CD14-positive monocyte (primary cell): ENCODE measurements around the gene MPND. TPM values are rescaled to one million over a fixed set of nuclear protein-coding genes. Genes with fewer than 3 reads are reported as not detected.

Experiments used
- DNase-seq, 3 donors: peaks; one replicate each; pipeline ENCODE4 v3.0.0-alpha.2; 2011 to 2022
- H2AFZ ChIP-seq: 2 replicates; pipeline ENCODE4 v1.6.0; 2012; ENCODE audit warnings: mild to moderate bottlenecking, low read depth, low read length, inconsistent platforms; ENCODE audit not compliant: insufficient read depth, poor library complexity, severe bottlenecking
- H3K27ac ChIP-seq, 2 donors: 1 replicate in 1 of 2; 2 replicates in 1 of 2; pipeline ENCODE4 v1.5.1; 2012 to 2013; ENCODE audit warnings: low read length in 2 of 2, control low read depth in 1 of 2, inconsistent platforms in 1 of 2, low read depth in 1 of 2, mild to moderate bottlenecking in 1 of 2
- H3K27me3 ChIP-seq, 2 donors: one replicate each; pipeline versions ENCODE4 v1.6.0 to v1.6.1; 2011 to 2013; ENCODE audit warnings: low read length in 2 of 2; ENCODE audit not compliant: control insufficient read depth in 2 of 2, insufficient read depth in 2 of 2
- H3K36me3 ChIP-seq, 2 donors: replicated peaks in 1 of 2; 1 replicate in 1 of 2; 2 replicates in 1 of 2; pipeline versions ENCODE4 v1.5.1 to v1.6.1; 2012 to 2013; ENCODE audit warnings: low read length in 2 of 2, control low read depth in 1 of 2, inconsistent platforms in 1 of 2, mild to moderate bottlenecking in 1 of 2; ENCODE audit not compliant: insufficient read depth in 2 of 2, control insufficient read depth in 1 of 2
- H3K4me1 ChIP-seq, 2 donors: 1 replicate in 1 of 2; 2 replicates in 1 of 2; pipeline versions ENCODE4 v1.5.1 to v1.6.1; 2012 to 2013; ENCODE audit warnings: low read length in 2 of 2, control low read depth in 1 of 2, inconsistent platforms in 1 of 2, mild to moderate bottlenecking in 1 of 2, moderate library complexity in 1 of 2; ENCODE audit not compliant: insufficient read depth in 2 of 2, control insufficient read depth in 1 of 2
- H3K4me2 ChIP-seq: replicated peaks from 2 replicates; pipeline ENCODE3; 2012; ENCODE audit warnings: low read length, moderate library complexity, mild to moderate bottlenecking; ENCODE audit not compliant: poor library complexity, severe bottlenecking; ENCODE audit errors: extremely low read depth
- H3K4me3 ChIP-seq, 3 experiments: fragments of 200-600 bp in 1 of 3; sonication (generic) in 1 of 3; replicated peaks in 1 of 3; 1 replicate in 2 of 3; 2 replicates in 1 of 3; pipeline ENCODE4 v1.5.1; 2011 to 2013; ENCODE audit warnings: low read length in 3 of 3, mild to moderate bottlenecking in 3 of 3, control low read depth in 2 of 3, low read depth in 2 of 3, inconsistent platforms in 1 of 3, moderate library complexity in 1 of 3
- H3K79me2 ChIP-seq: 2 replicates; pipeline ENCODE4 v1.6.0; 2012; ENCODE audit warnings: mild to moderate bottlenecking, control low read depth, inconsistent platforms, low read length, moderate library complexity; ENCODE audit not compliant: insufficient read depth
- H3K9ac ChIP-seq: 2 replicates; pipeline ENCODE4 v1.6.0; 2017; ENCODE audit warnings: low read length, mild to moderate bottlenecking; ENCODE audit not compliant: insufficient read depth, poor library complexity, severe bottlenecking
- H3K9me3 ChIP-seq, 2 donors: replicated peaks in 1 of 2; 1 replicate in 1 of 2; 2 replicates in 1 of 2; pipeline versions ENCODE4 v1.5.1 to v1.6.1; 2012 to 2013; ENCODE audit warnings: low read length in 2 of 2, control low read depth in 1 of 2; ENCODE audit not compliant: control insufficient read depth in 1 of 2, insufficient read depth in 1 of 2
- H4K20me1 ChIP-seq: 2 replicates; pipeline ENCODE4 v1.6.0; 2012; ENCODE audit warnings: mild to moderate bottlenecking, low read length, control low read depth, moderate library complexity; ENCODE audit not compliant: insufficient read depth
- H3K27ac Mint-ChIP-seq, 7 donors: one replicate each; pipeline ENCODE4 v1.8.0; 2020; ENCODE audit warnings: mild to moderate bottlenecking in 7 of 7, mixed read lengths in 7 of 7, moderate library complexity in 6 of 7, inconsistent platforms in 2 of 7
- H3K27me3 Mint-ChIP-seq, 3 donors: one replicate each; pipeline ENCODE4 v1.8.0; 2021 to 2022; ENCODE audit warnings: low read depth in 3 of 3, mild to moderate bottlenecking in 3 of 3, mixed read lengths in 3 of 3, moderate library complexity in 3 of 3, inconsistent platforms in 1 of 3
- H3K36me3 Mint-ChIP-seq, 2 donors: one replicate each; pipeline ENCODE4 v1.8.0; 2020; ENCODE audit warnings: mixed read lengths in 2 of 2, inconsistent platforms in 1 of 2, mild to moderate bottlenecking in 1 of 2
- H3K4me1 Mint-ChIP-seq: one replicate; pipeline ENCODE4 v1.8.0; 2020; ENCODE audit warnings: mild to moderate bottlenecking, mixed read lengths
- H3K4me3 Mint-ChIP-seq, 2 donors: one replicate each; pipeline ENCODE4 v1.8.0; 2020; ENCODE audit warnings: mild to moderate bottlenecking in 2 of 2, mixed read lengths in 2 of 2, moderate library complexity in 1 of 2
- H3K9me3 Mint-ChIP-seq, 7 donors: one replicate each; pipeline ENCODE4 v1.8.0; 2020 to 2022; ENCODE audit warnings: mixed read lengths in 7 of 7, mild to moderate bottlenecking in 6 of 7, moderate library complexity in 6 of 7, inconsistent platforms in 2 of 7
- WGBS: methylation state at CpG from one replicate; pipeline ENCODE4 v1.1.5; 2013; ENCODE audit warnings: missing lambda C conversion rate; ENCODE audit not compliant: insufficient coverage; 5-methylcytosine and 5-hydroxymethylcytosine counted together
- intact Hi-C, 2 donors: fragments of 100-400 bp; cut with micrococcal nuclease; formaldehyde crosslinking; loops; one replicate each; pipeline versions ENCODE4 v1.15.0 to v1.15.1; 2023
- polyA plus RNA-seq, 3 donors: library from polyadenylated mRNA; depleted of rRNA in 1 of 3; unstranded in 2 of 3; stranded (reverse) in 1 of 3; fragments of 300-500 nt in 2 of 3; fragments of >200 nt in 1 of 3; fragmentation: Illumina TruSeq in 2 of 3; gene quantifications; 1 replicate in 2 of 3; 2 replicates in 1 of 3; pipeline ENCODE4 v1.2.3, GENCODE V29; 2012 to 2021
- TF ChIP-seq, protein P1 (sequence below): fragments of 200-600 bp; IDR thresholded peaks from one replicate; pipeline ENCODE4 v1.8.0; 2022; ENCODE audit warnings: antibody characterized with exemption, mild to moderate bottlenecking

The MPND gene
- polyA plus RNA-seq, 3 donors: 6.5 to 15.9 (median 7.0) TPM

DNA sequence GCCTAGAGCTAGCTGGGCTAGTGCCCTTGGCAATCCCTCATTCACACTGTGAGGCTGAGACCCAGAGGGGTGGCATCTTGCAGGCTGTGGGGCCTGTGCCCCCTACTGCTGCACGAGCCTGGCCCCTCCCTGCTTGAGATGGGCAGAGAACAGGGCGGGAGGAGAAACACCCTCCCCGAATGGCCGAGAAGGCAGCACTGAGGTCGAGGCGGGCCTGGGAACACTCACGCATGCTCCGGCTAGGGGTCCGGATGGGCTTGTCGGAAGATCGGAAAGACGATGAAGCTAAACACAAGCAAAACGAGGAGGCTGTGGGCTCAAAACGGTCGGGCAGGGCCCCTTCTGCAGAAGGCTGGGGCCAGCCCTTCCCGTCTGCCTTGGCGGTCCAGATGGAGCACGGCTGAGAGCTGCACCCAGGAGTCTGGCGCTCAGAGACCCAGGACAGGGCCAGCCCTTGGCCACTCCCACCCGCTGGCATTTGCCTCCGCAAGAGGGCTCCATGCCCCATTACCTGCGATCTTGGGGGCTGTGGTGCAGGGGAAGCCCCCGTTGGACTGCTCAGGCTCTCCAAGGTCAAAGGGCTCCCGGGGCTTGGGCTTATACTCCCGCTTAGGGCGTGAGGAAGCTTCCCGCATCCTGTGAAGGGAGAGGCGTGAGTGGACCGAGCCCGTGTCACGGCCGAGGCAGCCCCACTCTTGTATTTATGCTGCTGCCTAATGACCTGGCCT, 18.9 kb downstream of the MPND start:
- Histone ChIP-seq H3K9me3 (no peaks in the 10 kb centered on the region), H3K27me3 (no peaks in the 10 kb centered on the region), H3K27ac (no peak overlapping the region), H3K36me3 (peaks cover 73 to 94% of the 10 kb centered on the region in 2 donors), H3K4me1 (no peaks in the 10 kb centered on the region), H3K4me3 (no peak overlapping the region), H4K20me1 (peaks cover 78% of the 10 kb centered on the region), H3K79me2 (peaks cover 2% of the 10 kb centered on the region), H2AFZ (no peak overlapping the region), H3K4me2 (no peak overlapping the region), H3K9ac (no peak overlapping the region)
- intact Hi-C loops: no loop called here
- 94% methylated on average over 32 of the region's 32 CpGs for WGBS
- Mint-ChIP-seq H3K4me3 (no peak overlapping the region), H3K9me3 (no peaks in the 10 kb centered on the region), H3K27me3 (no peaks in the 10 kb centered on the region), H3K27ac (no peak overlapping the region), H3K36me3 (peaks cover 52 to 89% of the 10 kb centered on the region in 2 donors), H3K4me1 (no peaks in the 10 kb centered on the region)
- TF ChIP-seq, protein P1, sequence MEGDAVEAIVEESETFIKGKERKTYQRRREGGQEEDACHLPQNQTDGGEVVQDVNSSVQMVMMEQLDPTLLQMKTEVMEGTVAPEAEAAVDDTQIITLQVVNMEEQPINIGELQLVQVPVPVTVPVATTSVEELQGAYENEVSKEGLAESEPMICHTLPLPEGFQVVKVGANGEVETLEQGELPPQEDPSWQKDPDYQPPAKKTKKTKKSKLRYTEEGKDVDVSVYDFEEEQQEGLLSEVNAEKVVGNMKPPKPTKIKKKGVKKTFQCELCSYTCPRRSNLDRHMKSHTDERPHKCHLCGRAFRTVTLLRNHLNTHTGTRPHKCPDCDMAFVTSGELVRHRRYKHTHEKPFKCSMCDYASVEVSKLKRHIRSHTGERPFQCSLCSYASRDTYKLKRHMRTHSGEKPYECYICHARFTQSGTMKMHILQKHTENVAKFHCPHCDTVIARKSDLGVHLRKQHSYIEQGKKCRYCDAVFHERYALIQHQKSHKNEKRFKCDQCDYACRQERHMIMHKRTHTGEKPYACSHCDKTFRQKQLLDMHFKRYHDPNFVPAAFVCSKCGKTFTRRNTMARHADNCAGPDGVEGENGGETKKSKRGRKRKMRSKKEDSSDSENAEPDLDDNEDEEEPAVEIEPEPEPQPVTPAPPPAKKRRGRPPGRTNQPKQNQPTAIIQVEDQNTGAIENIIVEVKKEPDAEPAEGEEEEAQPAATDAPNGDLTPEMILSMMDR: no peak
- no peak for DNase-seq

DNA sequence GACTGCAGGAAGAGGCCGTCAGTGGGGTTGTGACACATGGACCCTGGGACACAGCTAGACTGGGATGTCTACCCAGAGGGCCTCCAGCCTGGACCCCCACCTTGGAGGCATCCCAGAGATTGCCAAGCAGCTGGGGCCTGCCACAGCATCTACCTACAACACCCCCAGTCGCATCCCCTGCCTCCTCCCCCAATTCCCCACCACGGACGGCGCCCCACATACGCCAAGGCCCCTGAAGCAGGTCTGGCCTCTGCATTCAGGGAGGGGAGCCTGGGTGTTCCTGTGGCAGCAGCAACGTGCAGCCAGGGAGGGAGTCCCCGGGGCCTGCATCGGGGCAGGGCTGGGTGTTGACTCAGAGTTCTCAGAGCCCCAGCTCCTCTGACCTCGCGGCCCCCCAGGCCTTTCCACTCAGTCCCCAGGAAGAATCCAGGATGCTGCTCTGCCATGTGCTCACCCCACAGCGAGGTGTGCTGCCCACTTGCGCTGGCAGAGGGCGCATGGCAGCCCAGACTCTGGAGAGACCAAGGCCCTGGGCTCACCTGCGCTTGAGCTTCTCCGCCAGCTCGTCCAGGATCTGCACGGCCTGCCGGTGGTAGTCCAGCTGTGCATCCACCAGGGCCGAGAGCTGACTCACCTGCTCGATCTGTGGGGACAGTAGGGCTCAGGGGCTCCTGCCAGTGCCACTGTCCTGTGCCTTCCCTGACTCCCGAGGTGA, 19.6 kb downstream of the MPND start:
- intact Hi-C loops: no loop called here
- Mint-ChIP-seq H3K9me3 (no peaks in the 10 kb centered on the region), H3K4me3 (no peak overlapping the region), H3K27me3 (no peaks in the 10 kb centered on the region), H3K27ac (no peak overlapping the region), H3K4me1 (peaks cover 5% of the 10 kb centered on the region), H3K36me3 (peaks cover 55 to 92% of the 10 kb centered on the region in 2 donors)
- WGBS: 86% methylated on average over 19 of the region's 22 CpGs
- TF ChIP-seq, protein P1: no peak
- Histone ChIP-seq H3K27me3 (no peaks in the 10 kb centered on the region), H3K9ac (no peak overlapping the region), H3K4me3 (no peak overlapping the region), H3K79me2 (peaks cover 9% of the 10 kb centered on the region), H3K9me3 (no peaks in the 10 kb centered on the region), H3K36me3 (peaks cover 68 to 89% of the 10 kb centered on the region in 2 donors), H3K4me2 (no peak overlapping the region), H3K4me1 (peaks cover 4% of the 10 kb centered on the region in 2 donors), H3K27ac (no peak overlapping the region), H4K20me1 (peaks cover 80% of the 10 kb centered on the region), H2AFZ (no peak overlapping the region)
- DNase-seq: no peak
